ENCODE measurements around the gene ZNF135. TPM values are rescaled to one million over a fixed set of nuclear protein-coding genes. Genes with fewer than 3 reads are reported as not detected.

ZNF135 gene
- total and polyA plus RNA-seq, 2 of the 13 experiments (the other 11 are each of a cell fraction or from before 2014, with no cell fraction given): not detected

DNA sequence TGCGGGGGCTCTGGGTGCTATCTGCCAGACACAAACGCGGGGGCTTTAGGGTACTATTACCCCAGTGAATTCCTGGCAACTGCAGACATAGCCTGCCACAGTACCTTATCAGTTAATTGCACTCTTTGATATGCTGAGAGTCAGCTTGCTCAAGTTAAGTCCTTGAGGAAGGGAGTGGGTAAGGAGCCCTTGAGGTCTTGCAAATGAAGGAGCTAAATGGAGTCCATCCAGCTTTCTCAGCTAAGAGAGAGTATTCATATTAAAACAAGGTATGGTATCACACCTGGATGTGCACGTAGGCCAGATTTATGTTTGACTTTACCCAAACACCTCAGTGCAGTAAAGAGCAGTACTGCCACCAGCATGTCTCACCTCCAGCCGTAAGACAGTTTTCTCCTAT is 44.9 kb upstream of the ZNF135 start (continued):
- TF ChIP-seq, protein P1, sequence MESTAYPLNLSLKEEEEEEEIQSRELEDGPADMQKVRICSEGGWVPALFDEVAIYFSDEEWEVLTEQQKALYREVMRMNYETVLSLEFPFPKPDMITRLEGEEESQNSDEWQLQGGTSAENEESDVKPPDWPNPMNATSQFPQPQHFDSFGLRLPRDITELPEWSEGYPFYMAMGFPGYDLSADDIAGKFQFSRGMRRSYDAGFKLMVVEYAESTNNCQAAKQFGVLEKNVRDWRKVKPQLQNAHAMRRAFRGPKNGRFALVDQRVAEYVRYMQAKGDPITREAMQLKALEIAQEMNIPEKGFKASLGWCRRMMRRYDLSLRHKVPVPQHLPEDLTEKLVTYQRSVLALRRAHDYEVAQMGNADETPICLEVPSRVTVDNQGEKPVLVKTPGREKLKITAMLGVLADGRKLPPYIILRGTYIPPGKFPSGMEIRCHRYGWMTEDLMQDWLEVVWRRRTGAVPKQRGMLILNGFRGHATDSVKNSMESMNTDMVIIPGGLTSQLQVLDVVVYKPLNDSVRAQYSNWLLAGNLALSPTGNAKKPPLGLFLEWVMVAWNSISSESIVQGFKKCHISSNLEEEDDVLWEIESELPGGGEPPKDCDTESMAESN (CRISPR knock-in tag; conservative IDR thresholded peaks at IDR 0.05): no peak
- no peak for TF ChIP-seq ZNF326 (CRISPR knock-in tag; IDR thresholded peaks at IDR 0.05; ENCODE audit: borderline replicate concordance)
- no peak for TF ChIP-seq KDM4B (CRISPR knock-in tag; IDR thresholded peaks at IDR 0.05)
- no peak for TF ChIP-seq PAWR (CRISPR knock-in tag; IDR thresholded peaks at IDR 0.05; ENCODE audit: borderline replicate concordance)

DNA sequence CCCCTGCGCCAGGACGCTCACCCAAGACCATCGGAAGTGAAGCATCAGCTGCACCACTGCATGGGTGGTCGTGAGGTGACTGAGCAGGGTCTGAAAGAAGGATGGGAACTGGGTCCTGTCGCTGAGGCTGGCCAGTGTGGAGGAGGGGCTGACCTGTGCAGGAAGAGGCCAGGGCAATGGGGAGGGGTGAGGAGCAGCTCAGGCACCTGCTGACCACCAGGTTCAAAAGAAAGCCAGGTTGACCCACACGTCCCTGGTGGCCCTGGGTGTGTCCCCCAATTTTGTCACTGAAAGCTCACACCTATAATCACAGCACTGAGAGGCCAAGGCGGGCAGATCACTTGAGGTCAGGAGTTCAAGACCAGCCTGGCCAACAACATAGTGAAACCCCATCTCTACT is 39.0 kb upstream of the ZNF135 start:
- CTCF ChIA-PET (ENCODE audit: low intra/inter-chr PET ratio, low total read pairs): no interaction called here

More for the DNA sequence above, 39.0 kb upstream of the ZNF135 start:
- no TSS peak for BruUV-seq (replicated peaks)
- H3K36me3 ChIP-seq (replicated peaks in 1 of 2; ENCODE audit: control insufficient read depth in 1 of 2, insufficient read depth in 2 of 2, low read length in 2 of 2): no peaks in the 10 kb centered on the region
- TF ChIP-seq HNRNPH1 (optimal IDR thresholded peaks at IDR 0.05; ENCODE audit: low read depth, low read length): no peak
- TF ChIP-seq, protein P2, sequence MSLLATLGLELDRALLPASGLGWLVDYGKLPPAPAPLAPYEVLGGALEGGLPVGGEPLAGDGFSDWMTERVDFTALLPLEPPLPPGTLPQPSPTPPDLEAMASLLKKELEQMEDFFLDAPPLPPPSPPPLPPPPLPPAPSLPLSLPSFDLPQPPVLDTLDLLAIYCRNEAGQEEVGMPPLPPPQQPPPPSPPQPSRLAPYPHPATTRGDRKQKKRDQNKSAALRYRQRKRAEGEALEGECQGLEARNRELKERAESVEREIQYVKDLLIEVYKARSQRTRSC (CRISPR knock-in tag; IDR thresholded peaks at IDR 0.05; ENCODE audit: low read depth): no peak
- TF ChIP-seq HOXA9 (CRISPR knock-in tag; IDR thresholded peaks at IDR 0.05; ENCODE audit: borderline replicate concordance): no peak
- TF ChIP-seq, protein P3, sequence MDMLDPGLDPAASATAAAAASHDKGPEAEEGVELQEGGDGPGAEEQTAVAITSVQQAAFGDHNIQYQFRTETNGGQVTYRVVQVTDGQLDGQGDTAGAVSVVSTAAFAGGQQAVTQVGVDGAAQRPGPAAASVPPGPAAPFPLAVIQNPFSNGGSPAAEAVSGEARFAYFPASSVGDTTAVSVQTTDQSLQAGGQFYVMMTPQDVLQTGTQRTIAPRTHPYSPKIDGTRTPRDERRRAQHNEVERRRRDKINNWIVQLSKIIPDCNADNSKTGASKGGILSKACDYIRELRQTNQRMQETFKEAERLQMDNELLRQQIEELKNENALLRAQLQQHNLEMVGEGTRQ (IDR thresholded peaks at IDR 0.05; ENCODE audit: low read depth, low read length): no peak
- TF ChIP-seq, protein P3 (CRISPR knock-in tag; IDR thresholded peaks at IDR 0.05; ENCODE audit: borderline replicate concordance): no peak
- TF ChIP-seq, protein P4, sequence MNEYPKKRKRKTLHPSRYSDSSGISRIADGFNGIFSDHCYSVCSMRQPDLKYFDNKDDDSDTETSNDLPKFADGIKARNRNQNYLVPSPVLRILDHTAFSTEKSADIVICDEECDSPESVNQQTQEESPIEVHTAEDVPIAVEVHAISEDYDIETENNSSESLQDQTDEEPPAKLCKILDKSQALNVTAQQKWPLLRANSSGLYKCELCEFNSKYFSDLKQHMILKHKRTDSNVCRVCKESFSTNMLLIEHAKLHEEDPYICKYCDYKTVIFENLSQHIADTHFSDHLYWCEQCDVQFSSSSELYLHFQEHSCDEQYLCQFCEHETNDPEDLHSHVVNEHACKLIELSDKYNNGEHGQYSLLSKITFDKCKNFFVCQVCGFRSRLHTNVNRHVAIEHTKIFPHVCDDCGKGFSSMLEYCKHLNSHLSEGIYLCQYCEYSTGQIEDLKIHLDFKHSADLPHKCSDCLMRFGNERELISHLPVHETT (CRISPR knock-in tag; conservative IDR thresholded peaks at IDR 0.05): no peak
- no peak for TF ChIP-seq SMARCC2 (IDR thresholded peaks at IDR 0.05)
- no peak for TF ChIP-seq CBX2 (IDR thresholded peaks at IDR 0.05; ENCODE audit: low read depth, low read length)
- TF ChIP-seq CBX2 (CRISPR knock-in tag; IDR thresholded peaks at IDR 0.05; ENCODE audit: low read depth): no peak
- no peak for TF ChIP-seq ZNF335 (CRISPR knock-in tag; IDR thresholded peaks at IDR 0.05)
- no peak for TF ChIP-seq ZNF274 (CRISPR knock-in tag; IDR thresholded peaks at IDR 0.05)
- H3K9me3 ChIP-seq (ENCODE audit: low read length): peaks cover 52% of the 10 kb centered on the region
- H2AFZ ChIP-seq (ENCODE audit: low read length): no peak overlapping the region
- no peaks in the 10 kb centered on the region for H3K79me2 ChIP-seq (ENCODE audit: insufficient read depth, low read length)
- DNase-seq (ENCODE audit: low spot score) (no peak), FAIRE-seq (no peak), ATAC-seq (no peak)
- 0 out of 2 replicates have a peak, but pooled peaks cover 3% of the 10 kb centered on the region for H3K4me1 ChIP-seq (ENCODE audit: insufficient read depth, low read length)
- H3K4me2 ChIP-seq (ENCODE audit: low read depth, low read length): no peak overlapping the region
- 29% methylated on average over 6 of the region's 7 CpGs for WGBS (ENCODE audit: low lambda C conversion rate)
- no peaks in the 10 kb centered on the region for H4K20me1 ChIP-seq (ENCODE audit: insufficient read depth, low read length)
- H3K27ac ChIP-seq (ENCODE audit: extremely low read length, insufficient read depth, low read length): no peak overlapping the region
- no peaks in the 10 kb centered on the region for H3K27me3 ChIP-seq (ENCODE audit: control insufficient read depth in 1 of 2, insufficient read depth in 2 of 2, low read length in 2 of 2)
- H3K4me3 ChIP-seq (replicated peaks in 1 of 3; ENCODE audit: insufficient read depth in 1 of 3, low read depth in 2 of 3, low read length in 3 of 3): no peak overlapping the region
- intact Hi-C loops (cut with micrococcal nuclease; ENCODE audit: unreplicated experiment) (no loop called here), in situ Hi-C loops (cut with HindIII; ENCODE audit: extremely low pct_ligation_motif_present, low pct_unique_long_range_greater_than_20kb) (no loop called here)
- POLR2A ChIA-PET: no interaction called here
- no peak overlapping the region for H3K9ac ChIP-seq (ENCODE audit: insufficient read depth, low read depth, low read length)

Measured in HepG2 (cell line).